ENCODE results near the gene PGGHG. TPM values are rescaled to one million over a fixed set of nuclear protein-coding genes. Genes with fewer than 3 reads are reported as not detected.

PGGHG gene
- total and polyA plus RNA-seq, 4 donors, result 21.6 to 145 (median 87.9) TPM

DNA sequence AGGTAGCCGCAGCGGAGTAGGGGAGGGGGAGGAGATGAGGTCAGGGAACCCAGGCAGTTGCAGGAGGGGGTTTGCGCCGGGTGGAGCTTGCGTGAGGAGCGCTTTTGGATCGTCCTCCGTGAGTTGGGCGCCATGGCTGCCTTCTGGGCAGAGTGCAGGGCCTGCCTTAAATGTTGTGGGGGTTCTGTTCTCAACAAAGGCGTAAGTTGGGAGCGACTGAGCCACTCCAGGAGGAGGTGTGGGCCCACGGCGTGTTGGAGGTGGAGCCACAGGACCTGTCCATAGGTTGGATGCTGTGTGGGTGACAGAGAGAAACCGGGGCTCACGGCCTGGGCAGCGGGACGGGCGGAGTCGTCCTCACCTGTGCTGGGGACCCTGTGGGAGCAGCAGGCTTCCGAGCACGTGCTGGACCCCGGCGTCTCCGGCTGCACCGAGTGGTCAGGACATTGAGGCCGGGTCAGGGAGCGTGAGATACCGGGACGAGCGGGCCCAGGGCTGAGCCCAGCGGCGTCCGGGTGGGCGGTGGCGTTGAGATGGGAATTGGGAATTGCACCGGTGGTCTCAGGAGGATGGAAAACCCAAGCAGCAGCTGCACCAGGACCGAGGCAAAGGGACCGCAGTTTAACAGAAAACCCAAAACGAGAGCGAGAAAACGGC, 977 bp upstream of the PGGHG start:
- peaks cover 0 to 12% (median 0%) of the 10 kb centered on the region in 5 donors for H3K4me1 ChIP-seq (ENCODE audit: control insufficient read depth in 5 of 5, insufficient read depth in 5 of 5, low read length in 5 of 5)
- no peak overlapping the region for H3K9ac ChIP-seq (ENCODE audit: insufficient read depth in 1 of 2, low read length in 2 of 2)
- peak overlapping the region; percentile 47 for H3K4me3 ChIP-seq
- WGBS, 2 donors, result 19 to 21% methylated on average over 40 to 41 of the region's 41 CpGs
- peaks cover 0 to 9% (median 0%) of the 10 kb centered on the region in 4 donors for H3K36me3 ChIP-seq (ENCODE audit: control insufficient read depth in 4 of 4, insufficient read depth in 4 of 4, low read length in 4 of 4)
- no peak for DNase-seq
- peaks cover 0 to 26% (median 15%) of the 10 kb centered on the region in 3 donors for H3K27me3 ChIP-seq (ENCODE audit: control insufficient read depth in 3 of 3, insufficient read depth in 3 of 3, low read length in 2 of 3)
- no peak for ATAC-seq (ENCODE audit: insufficient read depth, low FRiP score)
- TF ChIP-seq, protein P1, sequence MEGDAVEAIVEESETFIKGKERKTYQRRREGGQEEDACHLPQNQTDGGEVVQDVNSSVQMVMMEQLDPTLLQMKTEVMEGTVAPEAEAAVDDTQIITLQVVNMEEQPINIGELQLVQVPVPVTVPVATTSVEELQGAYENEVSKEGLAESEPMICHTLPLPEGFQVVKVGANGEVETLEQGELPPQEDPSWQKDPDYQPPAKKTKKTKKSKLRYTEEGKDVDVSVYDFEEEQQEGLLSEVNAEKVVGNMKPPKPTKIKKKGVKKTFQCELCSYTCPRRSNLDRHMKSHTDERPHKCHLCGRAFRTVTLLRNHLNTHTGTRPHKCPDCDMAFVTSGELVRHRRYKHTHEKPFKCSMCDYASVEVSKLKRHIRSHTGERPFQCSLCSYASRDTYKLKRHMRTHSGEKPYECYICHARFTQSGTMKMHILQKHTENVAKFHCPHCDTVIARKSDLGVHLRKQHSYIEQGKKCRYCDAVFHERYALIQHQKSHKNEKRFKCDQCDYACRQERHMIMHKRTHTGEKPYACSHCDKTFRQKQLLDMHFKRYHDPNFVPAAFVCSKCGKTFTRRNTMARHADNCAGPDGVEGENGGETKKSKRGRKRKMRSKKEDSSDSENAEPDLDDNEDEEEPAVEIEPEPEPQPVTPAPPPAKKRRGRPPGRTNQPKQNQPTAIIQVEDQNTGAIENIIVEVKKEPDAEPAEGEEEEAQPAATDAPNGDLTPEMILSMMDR (IDR thresholded peaks at IDR 0.05; ENCODE audit: control extremely low read depth, extremely low read depth), result no peak
- H3K27ac ChIP-seq (ENCODE audit: low read depth in 1 of 2, low read length in 1 of 2), result peak overlapping the region in 1 of 2 donors; percentile 58
- no peaks in the 10 kb centered on the region for H3K9me3 ChIP-seq (ENCODE audit: control insufficient read depth in 4 of 4, insufficient read depth in 3 of 4, low read length in 3 of 4)

DNA sequence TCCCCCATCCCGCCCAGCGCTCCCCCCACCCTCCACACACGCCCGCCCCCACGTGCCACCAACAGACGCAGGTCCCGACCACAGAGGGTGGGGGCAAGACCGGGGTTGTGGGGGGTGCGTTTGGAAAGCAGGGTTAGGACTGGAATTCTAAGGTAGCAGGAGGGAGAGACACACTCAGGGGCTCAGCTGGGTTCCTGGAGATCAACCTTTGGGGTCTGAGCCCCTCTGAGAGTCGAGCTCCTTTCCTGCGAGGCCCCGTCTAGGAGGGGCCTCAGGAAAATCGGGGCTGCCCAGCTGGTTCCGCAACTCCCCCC, 429 bp downstream of the PGGHG start:
- DNase-seq, result peak in 1 of 3 donors; percentile 35
- no peak for ATAC-seq (ENCODE audit: insufficient read depth, low FRiP score)
- Histone ChIP-seq H3K4me3 (no peak overlapping the region), H3K27ac (ENCODE audit: low read depth in 1 of 2, low read length in 1 of 2) (no peak overlapping the region), H3K36me3 (ENCODE audit: control insufficient read depth in 4 of 4, insufficient read depth in 4 of 4, low read length in 4 of 4) (peaks cover 0 to 19% (median 0%) of the 10 kb centered on the region in 4 donors), H3K27me3 (ENCODE audit: control insufficient read depth in 3 of 3, insufficient read depth in 3 of 3, low read length in 2 of 3) (peaks cover 0 to 22% (median 10%) of the 10 kb centered on the region in 3 donors), H3K9me3 (ENCODE audit: control insufficient read depth in 4 of 4, insufficient read depth in 3 of 4, low read length in 3 of 4) (no peaks in the 10 kb centered on the region), H3K9ac (ENCODE audit: insufficient read depth in 1 of 2, low read length in 2 of 2) (no peak overlapping the region), H3K4me1 (ENCODE audit: control insufficient read depth in 5 of 5, insufficient read depth in 5 of 5, low read length in 5 of 5) (peaks cover 0 to 12% (median 0%) of the 10 kb centered on the region in 5 donors)
- TF ChIP-seq, protein P1 (IDR thresholded peaks at IDR 0.05; ENCODE audit: control extremely low read depth, extremely low read depth), result no peak
- 10 to 21% methylated on average over 14 of the region's 14 CpGs for WGBS, 2 donors

DNA sequence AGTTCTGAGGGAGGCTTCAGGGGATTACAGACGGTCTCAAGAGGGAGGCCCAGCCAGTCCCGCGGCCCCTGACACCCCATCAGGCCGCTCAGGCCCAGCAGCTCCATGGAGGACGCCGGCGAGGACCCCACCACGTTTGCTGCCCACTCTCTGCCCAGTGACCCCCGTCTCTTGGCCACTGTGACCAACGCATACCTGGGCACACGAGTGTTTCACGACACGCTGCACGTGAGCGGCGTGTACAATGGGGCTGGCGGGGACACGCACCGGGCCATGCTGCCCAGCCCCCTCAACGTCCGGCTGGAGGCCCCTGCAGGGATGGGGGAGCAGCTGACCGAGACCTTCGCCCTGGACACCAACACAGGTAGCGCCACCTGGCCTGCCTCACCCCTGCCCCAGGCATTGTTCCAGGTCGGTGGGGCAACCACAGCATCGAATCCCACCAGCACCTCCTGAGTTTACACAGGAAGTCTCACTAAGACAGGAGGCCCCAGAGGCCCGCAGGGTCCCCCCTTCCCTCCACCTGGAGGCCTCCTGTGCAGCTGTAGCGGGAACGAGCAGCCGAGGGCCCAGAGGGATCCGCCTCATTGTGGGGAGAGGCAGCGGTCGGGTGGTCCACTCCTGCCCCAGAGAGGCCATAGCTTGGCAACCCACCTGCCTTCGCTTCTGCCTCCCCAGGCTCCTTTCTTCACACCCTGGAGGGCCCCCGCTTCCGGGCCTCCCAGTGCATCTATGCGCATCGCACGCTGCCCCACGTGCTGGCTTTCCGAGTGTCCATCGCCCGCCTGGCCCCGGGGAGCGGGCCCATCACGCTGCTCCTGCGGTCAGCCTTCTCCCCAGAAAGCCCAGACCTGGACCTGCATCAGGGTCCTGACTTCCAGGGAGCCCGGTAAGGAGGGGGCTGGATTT, 1.0 kb downstream of the PGGHG start:
- DNase-seq (no peak), ATAC-seq (ENCODE audit: insufficient read depth, low FRiP score) (no peak)
- H3K4me3 ChIP-seq, result no peak overlapping the region
- H3K9me3 ChIP-seq (ENCODE audit: control insufficient read depth in 4 of 4, insufficient read depth in 3 of 4, low read length in 3 of 4), result no peaks in the 10 kb centered on the region
- H3K4me1 ChIP-seq (ENCODE audit: control insufficient read depth in 5 of 5, insufficient read depth in 5 of 5, low read length in 5 of 5), result peaks cover 0 to 12% (median 0%) of the 10 kb centered on the region in 5 donors
- H3K27me3 ChIP-seq (ENCODE audit: control insufficient read depth in 3 of 3, insufficient read depth in 3 of 3, low read length in 2 of 3), result peaks cover 0 to 22% (median 10%) of the 10 kb centered on the region in 3 donors
- H3K27ac ChIP-seq (ENCODE audit: low read depth in 1 of 2, low read length in 1 of 2), result no peak overlapping the region
- no peak overlapping the region for H3K9ac ChIP-seq (ENCODE audit: insufficient read depth in 1 of 2, low read length in 2 of 2)
- H3K36me3 ChIP-seq (ENCODE audit: control insufficient read depth in 4 of 4, insufficient read depth in 4 of 4, low read length in 4 of 4), result peaks cover 0 to 23% (median 0%) of the 10 kb centered on the region in 4 donors
- 83 to 87% methylated on average over 48 of the region's 48 CpGs for WGBS, 2 donors
- TF ChIP-seq, protein P1 (IDR thresholded peaks at IDR 0.05; ENCODE audit: control extremely low read depth, extremely low read depth), result no peak

Measured in lung (tissue), 12 donors.